K562 (cell line): ENCODE data around the gene GRIA2. TPM values are rescaled to one million over a fixed set of nuclear protein-coding genes. Genes with fewer than 3 reads are reported as not detected.

Source experiments
- ATAC-seq: fragments of 200-7000 bp; cut with Tn5 transposase; 3 replicates; pipeline ENCODE4 v1.9.1; 2020; ENCODE audit warnings: moderate library complexity
- BruUV-seq: library from RNA; stranded (reverse); fragments of 400-500 nt; replicated peaks from 2 replicates; lab custom pipeline; 2021; lab: Mats Ljungman, UMichigan
- CTCF ChIA-PET: fragments of 300-600 bp; formaldehyde crosslinking; extraction: SDS; loops from one replicate; lab custom pipeline; 2021; ENCODE audit warnings: low intra/inter-chr PET ratio; lab: Yijun Ruan, JAX
- POLR2A ChIA-PET: fragments of 300-600, 350-650 bp; sonication (Branson Sonifier 250); formaldehyde crosslinking; extraction: SDS; loops from one replicate; lab custom pipeline; 2021; ENCODE audit warnings: antibody characterized with exemption, inconsistent platforms; lab: Yijun Ruan, JAX
- DNase-seq, 4 experiments: peaks; one replicate each; pipeline versions ENCODE4 v3.0.0 to v3.0.0-alpha.2; 2011 to 2018; ENCODE audit warnings: low spot score in 3 of 4, mixed read lengths in 3 of 4; ENCODE audit errors: extremely low read depth in 1 of 4
- FAIRE-seq: peaks from 2 replicates; lab custom pipeline; 2011; peaks lifted over from hg19 to GRCh38; lab: Jason Lieb, UNC
- H2AFZ ChIP-seq: 2 replicates; pipeline ENCODE4 v1.6.0; 2011; ENCODE audit warnings: low read depth, low read length, control low read depth, inconsistent platforms
- H3K27ac ChIP-seq: fragments of 200-600 bp; 3 replicates; pipeline ENCODE4 v1.8.0; 2011; ENCODE audit warnings: low read depth, mild to moderate bottlenecking, control low read depth, inconsistent platforms, low read length, moderate library complexity, mixed read lengths; ENCODE audit errors: extremely low read depth
- H3K27me3 ChIP-seq, 2 experiments: fragments of 300-600 bp in 1 of 2; 2 replicates in 1 of 2; 3 replicates in 1 of 2; pipeline versions ENCODE4 v1.6.0 to v1.8.0; 2011; ENCODE audit warnings: inconsistent platforms in 2 of 2, low read length in 2 of 2, mild to moderate bottlenecking in 1 of 2, mixed read lengths in 1 of 2, moderate library complexity in 1 of 2; ENCODE audit not compliant: control insufficient read depth in 2 of 2, insufficient read depth in 2 of 2
- H3K36me3 ChIP-seq: fragments of 300-600 bp; 3 replicates; pipeline ENCODE4 v1.8.0; 2011; ENCODE audit warnings: mild to moderate bottlenecking, low read length, inconsistent platforms; ENCODE audit not compliant: control insufficient read depth, insufficient read depth
- H3K4me1 ChIP-seq, 2 experiments: fragments of 200-600 bp in 1 of 2; replicated peaks in 1 of 2; 2 replicates in 1 of 2; 3 replicates in 1 of 2; pipeline versions ENCODE4 v1.5.1 to v1.8.0; 2011; ENCODE audit warnings: inconsistent platforms in 2 of 2, low read length in 2 of 2, mild to moderate bottlenecking in 1 of 2, mixed read lengths in 1 of 2, moderate library complexity in 1 of 2; ENCODE audit not compliant: control insufficient read depth in 2 of 2, insufficient read depth in 2 of 2
- H3K4me2 ChIP-seq: 2 replicates; pipeline ENCODE4 v1.6.1; 2011; ENCODE audit warnings: low read length, control low read depth, inconsistent platforms, mixed read lengths; ENCODE audit not compliant: insufficient read depth
- H3K4me3 ChIP-seq: fragments of 200-600 bp; sonication (generic), shearing (Covaris generic); 2 replicates; pipeline ENCODE4 v1.5.1; 2016; ENCODE audit warnings: control low read depth, inconsistent platforms
- H3K79me2 ChIP-seq: fragments of 200-600 bp; 3 replicates; pipeline ENCODE4 v1.8.0; 2011; ENCODE audit warnings: low read length, inconsistent platforms; ENCODE audit not compliant: control insufficient read depth, insufficient read depth
- H3K9ac ChIP-seq, 2 experiments: 2 replicates each; pipeline versions ENCODE4 v1.6.0 to v1.6.1; 2011; ENCODE audit warnings: low read depth in 2 of 2, low read length in 2 of 2, control low read depth in 1 of 2, inconsistent platforms in 1 of 2, mild to moderate bottlenecking in 1 of 2, mixed read lengths in 1 of 2; ENCODE audit not compliant: insufficient read depth in 1 of 2
- H3K9me1 ChIP-seq: one replicate; pipeline ENCODE4 v1.6.0; 2011; ENCODE audit warnings: inconsistent platforms, mild to moderate bottlenecking, low read length, moderate library complexity; ENCODE audit not compliant: control insufficient read depth, insufficient read depth
- H3K9me3 ChIP-seq: replicated peaks from 2 replicates; pipeline ENCODE4 v1.5.1; 2011; ENCODE audit warnings: low read depth, low read length, inconsistent platforms; ENCODE audit not compliant: control insufficient read depth, insufficient read depth
- H4K20me1 ChIP-seq: replicated peaks from 2 replicates; pipeline ENCODE4 v1.6.1; 2011; ENCODE audit warnings: low read length, inconsistent platforms, mixed read lengths; ENCODE audit not compliant: control insufficient read depth, insufficient read depth
- ADNP ChIP-seq: fragments of 200-800 bp; sonication (Bioruptor generic); IDR thresholded peaks from 2 replicates; pipeline ENCODE4 v1.6.1; 2016; ENCODE audit warnings: missing genetic modification characterization, missing compliant biosample characterization
- CBX8 ChIP-seq: fragments of 200-600 bp; sonication (generic); IDR thresholded peaks from 2 replicates; pipeline ENCODE4 v1.6.1; 2012; ENCODE audit warnings: borderline replicate concordance, mixed run types, low read depth, mild to moderate bottlenecking, moderate library complexity, mixed read lengths, low read length, control low read depth, inconsistent platforms; ENCODE audit not compliant: poor library complexity, severe bottlenecking; ENCODE audit errors: extremely low read depth
- CCAR2 ChIP-seq: fragments of 200-400 bp; formaldehyde crosslinking; IDR thresholded peaks from 2 replicates; pipeline ENCODE4 v1.6.1; 2017; ENCODE audit warnings: mild to moderate bottlenecking, low read depth, low read length
- CLOCK ChIP-seq: fragments of 250-450 bp; sonication (Bioruptor Pico); IDR thresholded peaks from 2 replicates; pipeline ENCODE4 v1.4.0; 2020; ENCODE audit warnings: mild to moderate bottlenecking, moderate library complexity, borderline replicate concordance
- COPS2 ChIP-seq: fragments of 450-650 bp; conservative IDR thresholded peaks from 2 replicates; pipeline ENCODE4 v1.6.1; 2016; ENCODE audit warnings: mild to moderate bottlenecking, moderate library complexity
- HDGF ChIP-seq: fragments of 450-650 bp; IDR thresholded peaks from 2 replicates; pipeline ENCODE4 v1.6.1; 2016
- L3MBTL2 ChIP-seq: fragments of 450-650 bp; IDR thresholded peaks from 2 replicates; pipeline ENCODE4 v1.6.1; 2016; ENCODE audit warnings: mild to moderate bottlenecking, moderate library complexity
- MAFG ChIP-seq: fragments of 450-650 bp; conservative IDR thresholded peaks from 2 replicates; pipeline ENCODE4 v1.6.1; 2016; ENCODE audit warnings: missing genetic modification characterization, missing compliant biosample characterization
- NFYB ChIP-seq: IDR thresholded peaks from 2 replicates; pipeline ENCODE4 v1.6.1; 2011; ENCODE audit warnings: mild to moderate bottlenecking, moderate library complexity; ENCODE audit not compliant: insufficient read length; ENCODE audit errors: extremely low read depth
- PHF20 ChIP-seq: fragments of 450-650 bp; IDR thresholded peaks from 2 replicates; pipeline ENCODE4 v1.6.1; 2018; ENCODE audit not compliant: partially characterized antibody
- RAD51 ChIP-seq: fragments of 450-650 bp; IDR thresholded peaks from 2 replicates; pipeline ENCODE4 v1.7.1; 2016; ENCODE audit warnings: low read depth, mild to moderate bottlenecking, borderline replicate concordance
- SIN3B ChIP-seq: fragments of 450-650 bp; IDR thresholded peaks from 2 replicates; pipeline ENCODE4 v1.6.1; 2017; ENCODE audit warnings: low read depth, mild to moderate bottlenecking, moderate library complexity
- SREBF1 ChIP-seq: fragments of 150-350 bp; IDR thresholded peaks from 2 replicates; pipeline ENCODE4 v1.6.1; 2014; ENCODE audit warnings: antibody characterized with exemption, low read depth, low read length, borderline replicate concordance
- SRSF1 ChIP-seq: fragments of 200-400 bp; formaldehyde crosslinking; IDR thresholded peaks from 2 replicates; pipeline ENCODE4 v1.6.1; 2017; ENCODE audit warnings: mild to moderate bottlenecking, low read depth, low read length, moderate library complexity
- ZFPM2 ChIP-seq: fragments of 250-450 bp; sonication (Bioruptor Pico); IDR thresholded peaks from 2 replicates; pipeline ENCODE4 v1.5.1; 2022; ENCODE audit warnings: mild to moderate bottlenecking
- ZNF408 ChIP-seq: fragments of 250-450 bp; sonication (Bioruptor Pico); IDR thresholded peaks from 2 replicates; pipeline ENCODE4 v1.4.0; 2020; ENCODE audit warnings: low read depth, mild to moderate bottlenecking, moderate library complexity
- ZNF444 ChIP-seq: fragments of 250-450 bp; sonication (Bioruptor Pico); IDR thresholded peaks from 2 replicates; pipeline ENCODE4 v1.4.0; 2020; ENCODE audit warnings: mild to moderate bottlenecking, moderate library complexity
- ZNF695 ChIP-seq: fragments of 450-650 bp; formaldehyde crosslinking; IDR thresholded peaks from 2 replicates; pipeline ENCODE4 v1.4.0; 2020; ENCODE audit warnings: mild to moderate bottlenecking, moderate library complexity
- WGBS: fragments of 100-300 bp; shearing (Covaris generic); methylation state at CpG from one replicate; pipeline ENCODE4 v1.1.6; 2016; ENCODE audit warnings: low coverage, mixed read lengths; ENCODE audit not compliant: insufficient coverage; ENCODE audit errors: missing lambda C conversion rate; 5-methylcytosine and 5-hydroxymethylcytosine counted together
- in situ Hi-C: fragments of 300-500 bp; cut with MboI; formaldehyde crosslinking; loops from 4 replicates; pipeline ENCODE4 v1.15.0; 2018; ENCODE audit warnings: inconsistent platforms, mixed read lengths
- intact Hi-C: fragments of 100-400 bp; cut with micrococcal nuclease; formaldehyde crosslinking; loops from 2 replicates; pipeline ENCODE4 v1.14.2; 2022
- polyA plus RNA-seq, 8 experiments: library from polyadenylated mRNA; depleted of rRNA in 4 of 8; stranded (reverse) in 5 of 8; unstranded in 3 of 8; fragments of >200 nt; fragmentation: Nextera tagmentation in 2 of 8; fragmentation: Illumina TruSeq in 1 of 8; extraction: Ambion mirVana in 2 of 8; extraction: Trizol in 1 of 8; gene quantifications; 2 replicates each; pipeline versions ENCODE4 v1.2.1 to v1.2.3, GENCODE V29; 2011 to 2014; ENCODE audit warnings: inconsistent platforms in 1 of 8, missing spikeins in 1 of 8
- total RNA-seq, 7 experiments: library from RNA; depleted of rRNA in 6 of 7; stranded (reverse); fragments of >200 nt in 6 of 7; fragmentation: Illumina TruSeq in 2 of 7; extraction: Trizol in 2 of 7; gene quantifications; 2 replicates each; pipeline versions ENCODE4 v1.2.1 to v1.2.3, GENCODE V29; 2011 to 2021; ENCODE audit warnings: low replicate concordance in 1 of 7

GRIA2 gene
- total and polyA plus RNA-seq, 9 of the 15 experiments (the other 6 are each of a cell fraction or from before 2014, with no cell fraction given): 0.07 TPM; not detected in 8

- no peaks in the 10 kb centered on the region for H3K79me2 ChIP-seq
- ATAC-seq (no peak), FAIRE-seq (no peak), DNase-seq (no peak)
- WGBS: 0% methylated on average over 1 of the region's 1 CpG
- no peaks in the 10 kb centered on the region for H4K20me1 ChIP-seq
- H3K9me3 ChIP-seq: no peaks in the 10 kb centered on the region
- no peak overlapping the region for H2AFZ ChIP-seq
- in situ Hi-C loops: no loop called here
- ChIA-PET POLR2A (no interaction called here), CTCF (no interaction called here)
- H3K9me1 ChIP-seq: no peaks in the 10 kb centered on the region
- no peak overlapping the region for H3K4me3 ChIP-seq
- H3K9ac ChIP-seq: no peak overlapping the region
- no peaks in the 10 kb centered on the region for H3K4me1 ChIP-seq
- BruUV-seq: no TSS peak
- TF ChIP-seq CBX8 (no peak), NFYB (no peak), CLOCK (no peak), ADNP (tag) (no peak), ZFPM2 (CRISPR knock-in tag) (no peak), CCAR2 (no peak), COPS2 (no peak), ZNF408 (CRISPR knock-in tag) (no peak), MAFG (no peak), SRSF1 (no peak), HDGF (no peak), L3MBTL2 (no peak), ZNF444 (CRISPR knock-in tag) (no peak), RAD51 (no peak), ZNF695 (CRISPR knock-in tag) (no peak), SREBF1 (no peak), PHF20 (no peak), SIN3B (no peak)
- TF ChIP-seq, all 486 proteins: peak for 0
- intact Hi-C loops: no loop called here
- Histone ChIP-seq H3K4me2 (no peak overlapping the region), H3K27me3 (no peaks in the 10 kb centered on the region), H3K36me3 (no peaks in the 10 kb centered on the region), H3K27ac (no peak overlapping the region)
These were observed 137.9 kb downstream of the GRIA2 start for GRCh38 chr4:157358439-157358838.
